SK-N-MC (cell line): ENCODE data around the gene ZBTB20.

Experiments
- EZH2 ChIP-seq: fragments of 200-600 bp; sonication (generic); IDR thresholded peaks from one replicate; pipeline ENCODE4 v1.6.1; 2017; ENCODE audit warnings: antibody characterized with exemption
- FOXP2 ChIP-seq: optimal IDR thresholded peaks from 2 replicates; pipeline ENCODE3; 2011; ENCODE audit warnings: mild to moderate bottlenecking, moderate library complexity; ENCODE audit not compliant: insufficient read depth; ENCODE audit errors: extremely low read length, control extremely low read depth
- POLR2AphosphoS5 ChIP-seq: IDR thresholded peaks from 2 replicates; pipeline ENCODE4 v1.6.1; 2012; ENCODE audit warnings: mild to moderate bottlenecking, low read depth, low read length, borderline replicate concordance

- TF ChIP-seq EZH2 (no peak), POLR2AphosphoS5 (no peak), FOXP2 (no peak)
Observed at GRCh38 chr3:114550165-114550564, 596.9 kb downstream of the ZBTB20 start.
